ENCODE results near the gene SEL1L.
"Not testable (repeated sequence)": the region's sequence is repeated elsewhere in the genome, so short reads cannot be mapped to it uniquely, and the experiment has no call there.

SEL1L gene

GRCh38 chr14:81523616-81524015 is 10.0 kb downstream of the SEL1L start:
- no peak for DNase-seq

GRCh38 chr14:81523016-81523415 is 10.6 kb downstream of the SEL1L start:
- no peak for DNase-seq

- DNase-seq = no peak
Observed at GRCh38 chr14:81521356-81521755, 12.3 kb downstream of the SEL1L start.

GRCh38 chr14:81519200-81520011 is 14.2 kb downstream of the SEL1L start:
- DNase-seq = peak in 1 of 2 donors; percentile 64

- no peak for DNase-seq
Observed at GRCh38 chr14:81517798-81518398, 15.8 kb downstream of the SEL1L start.

GRCh38 chr14:81516986-81517797 is 16.5 kb downstream of the SEL1L start:
- no peak for DNase-seq

GRCh38 chr14:81515927-81516326 is 17.7 kb downstream of the SEL1L start:
- not testable (repeated sequence) for DNase-seq

GRCh38 chr14:81512826-81513225 is 20.8 kb downstream of the SEL1L start:
- DNase-seq = not testable (repeated sequence)

GRCh38 chr14:81511111-81511904 is 22.3 kb downstream of the SEL1L start:
- DNase-seq = no peak

GRCh38 chr14:81509838-81510452 is 23.7 kb downstream of the SEL1L start:
- no peak for DNase-seq

- DNase-seq = no peak
Observed at GRCh38 chr14:81509321-81509720, 24.3 kb downstream of the SEL1L start.

GRCh38 chr14:81506487-81506886 is 27.2 kb downstream of the SEL1L start:
- no peak for DNase-seq

GRCh38 chr14:81504864-81505263 is 28.8 kb downstream of the SEL1L start:
- no peak for DNase-seq

GRCh38 chr14:81485781-81486180 is 47.9 kb downstream of the SEL1L start:
- no peak for DNase-seq

GRCh38 chr14:81485372-81485771 is 48.3 kb downstream of the SEL1L start:
- DNase-seq = no peak

- no peak for DNase-seq
Observed at GRCh38 chr14:81484120-81484519, 49.5 kb downstream of the SEL1L start.

GRCh38 chr14:81480741-81481140 is 52.9 kb downstream of the SEL1L start:
- DNase-seq = no peak

- no peak for DNase-seq
Observed at GRCh38 chr14:81478446-81478845, 55.2 kb downstream of the SEL1L start.

- no peak for DNase-seq
Observed at GRCh38 chr14:81476816-81477215, 56.8 kb downstream of the SEL1L start.

GRCh38 chr14:81474685-81475324 is 58.8 kb downstream of the SEL1L start:
- no peak for DNase-seq

GRCh38 chr14:81474148-81474492 is 59.5 kb downstream of the SEL1L start:
- DNase-seq = no peak

Measured in hippocampal formation (tissue), 2 donors.